ENCODE data around the gene CAP2.
A peak's percentile ranks its signal among the peaks of the same experiment; 100 is the strongest.
"Not testable (repeated sequence)": the region's sequence is repeated elsewhere in the genome, so short reads cannot be mapped to it uniquely, and the experiment has no call there.

Gene CAP2

GRCh38 chr6:17431581-17431980 lies 38.2 kb downstream of the CAP2 start:
- peak; percentile 81 for ATAC-seq
- TF ChIP-seq CSDC2 (CRISPR knock-in tag; IDR thresholded peaks at IDR 0.05), result no peak
- no peak for TF ChIP-seq ISL1 (CRISPR knock-in tag; IDR thresholded peaks at IDR 0.05)
- TF ChIP-seq ZNF565 (CRISPR knock-in tag; conservative IDR thresholded peaks at IDR 0.05; ENCODE audit: low read depth), result no peak
- no peak for TF ChIP-seq TOX (CRISPR knock-in tag; IDR thresholded peaks at IDR 0.05; ENCODE audit: borderline replicate concordance)
- no peak for TF ChIP-seq TCF4 (CRISPR knock-in tag; IDR thresholded peaks at IDR 0.05; ENCODE audit: borderline replicate concordance)
- no peak for TF ChIP-seq ZFP3 (CRISPR knock-in tag; IDR thresholded peaks at IDR 0.05)
- no peak for TF ChIP-seq RARB (CRISPR knock-in tag; IDR thresholded peaks at IDR 0.05)
- TF ChIP-seq ESRRG (CRISPR knock-in tag; IDR thresholded peaks at IDR 0.05), result no peak
- TF ChIP-seq CSRNP3 (CRISPR knock-in tag; IDR thresholded peaks at IDR 0.05), result no peak
- TF ChIP-seq POU6F1 (CRISPR knock-in tag; IDR thresholded peaks at IDR 0.05; ENCODE audit: borderline replicate concordance, low read depth), result no peak
- TF ChIP-seq BACH2 (CRISPR knock-in tag; IDR thresholded peaks at IDR 0.05; ENCODE audit: borderline replicate concordance), result no peak
- no peak for TF ChIP-seq ZFP30 (CRISPR knock-in tag; IDR thresholded peaks at IDR 0.05)
- TF ChIP-seq ARNTL (CRISPR knock-in tag; IDR thresholded peaks at IDR 0.05; ENCODE audit: borderline replicate concordance, low read depth), result no peak

GRCh38 chr6:17432356-17432755 lies 39.0 kb downstream of the CAP2 start:
- TF ChIP-seq OSR1 (CRISPR knock-in tag; IDR thresholded peaks at IDR 0.05) (no peak), TSHZ2 (CRISPR knock-in tag; IDR thresholded peaks at IDR 0.05) (no peak), ZC3H10 (CRISPR knock-in tag; IDR thresholded peaks at IDR 0.05) (no peak), PATZ1 (CRISPR knock-in tag; IDR thresholded peaks at IDR 0.05; ENCODE audit: borderline replicate concordance) (no peak), CREB5 (CRISPR knock-in tag; IDR thresholded peaks at IDR 0.05; ENCODE audit: low read depth) (no peak)
- peak; percentile 31; the same call in 1 of the 3 replicates for ATAC-seq

GRCh38 chr6:17439243-17439993 lies 46.0 kb downstream of the CAP2 start:
- no peak for ATAC-seq
- TF ChIP-seq ISL1 (CRISPR knock-in tag; IDR thresholded peaks at IDR 0.05) (no peak), ZNF565 (CRISPR knock-in tag; conservative IDR thresholded peaks at IDR 0.05; ENCODE audit: low read depth) (no peak), CREB5 (CRISPR knock-in tag; IDR thresholded peaks at IDR 0.05; ENCODE audit: low read depth) (no peak), OSR1 (CRISPR knock-in tag; IDR thresholded peaks at IDR 0.05) (no peak)

- not testable (repeated sequence) for ATAC-seq
Observed at GRCh38 chr6:17440811-17441210, 47.4 kb downstream of the CAP2 start.
